ENCODE measurements around the gene RFX4.

The RFX4 gene

GRCh38 chr12:106647793-106648514, 65.2 kb downstream of the RFX4 start:
- no peak for DNase-seq (ENCODE audit: low spot score)

- no peak for DNase-seq (ENCODE audit: low spot score)
These were observed 65.9 kb downstream of the RFX4 start for GRCh38 chr12:106648736-106649135.

- no peak for DNase-seq (ENCODE audit: low spot score)
These were observed 68.7 kb downstream of the RFX4 start for GRCh38 chr12:106651552-106651951.

GRCh38 chr12:106652510-106653015, 69.8 kb downstream of the RFX4 start:
- no peak for DNase-seq (ENCODE audit: low spot score)

- DNase-seq (ENCODE audit: low spot score) = no peak
These were observed 72.8 kb downstream of the RFX4 start for GRCh38 chr12:106655577-106655976.

GRCh38 chr12:106657488-106657887, 74.7 kb downstream of the RFX4 start:
- no peak for DNase-seq (ENCODE audit: low spot score)

GRCh38 chr12:106663385-106663784, 80.6 kb downstream of the RFX4 start:
- DNase-seq (ENCODE audit: low spot score) = no peak

- no peak for DNase-seq (ENCODE audit: low spot score)
These were observed 86.4 kb downstream of the RFX4 start for GRCh38 chr12:106669216-106669615.

- no peak for DNase-seq (ENCODE audit: low spot score)
These were observed 87.3 kb downstream of the RFX4 start for GRCh38 chr12:106670131-106670530.

GRCh38 chr12:106671840-106672239, 89.0 kb downstream of the RFX4 start:
- no peak for DNase-seq (ENCODE audit: low spot score)

- DNase-seq (ENCODE audit: low spot score) = no peak
These were observed 89.7 kb downstream of the RFX4 start for GRCh38 chr12:106672314-106673025.

- no peak for DNase-seq (ENCODE audit: low spot score)
These were observed 90.3 kb downstream of the RFX4 start for GRCh38 chr12:106673141-106673540.

GRCh38 chr12:106675651-106676435, 93.0 kb downstream of the RFX4 start:
- no peak for DNase-seq (ENCODE audit: low spot score)

GRCh38 chr12:106679574-106679973, 96.8 kb downstream of the RFX4 start:
- DNase-seq (ENCODE audit: low spot score) = no peak

GRCh38 chr12:106680280-106680679, 97.5 kb downstream of the RFX4 start:
- no peak for DNase-seq (ENCODE audit: low spot score)

GRCh38 chr12:106681210-106681609, 98.4 kb downstream of the RFX4 start:
- no peak for DNase-seq (ENCODE audit: low spot score)

GRCh38 chr12:106682594-106683234, 99.9 kb downstream of the RFX4 start:
- DNase-seq (ENCODE audit: low spot score) = no peak

GRCh38 chr12:106684497-106684896, 101.7 kb downstream of the RFX4 start:
- no peak for DNase-seq (ENCODE audit: low spot score)

- DNase-seq (ENCODE audit: low spot score) = no peak
These were observed 102.6 kb downstream of the RFX4 start for GRCh38 chr12:106685381-106685780.

- no peak for DNase-seq (ENCODE audit: low spot score)
These were observed 104.9 kb downstream of the RFX4 start for GRCh38 chr12:106687672-106688071.

GRCh38 chr12:106690569-106691305, 107.9 kb downstream of the RFX4 start:
- DNase-seq (ENCODE audit: low spot score) = no peak
